Neuron (in vitro differentiated cells): ENCODE measurements around the gene CSDE1.
"Not testable (repeated sequence)": the region's sequence is repeated elsewhere in the genome, so short reads cannot be mapped to it uniquely, and the experiment has no call there.

ENCODE experiments used
- H2AFZ ChIP-seq: one replicate; pipeline ENCODE4 v1.6.1; 2013; ENCODE audit warnings: low read depth, mild to moderate bottlenecking, inconsistent platforms, low read length, moderate library complexity
- H3K27me3 ChIP-seq: one replicate; pipeline ENCODE4 v1.6.1; 2013; ENCODE audit warnings: low read length; ENCODE audit not compliant: insufficient read depth
- H3K36me3 ChIP-seq: one replicate; pipeline ENCODE4 v1.6.1; 2013; ENCODE audit warnings: low read length; ENCODE audit not compliant: insufficient read depth
- H3K4me1 ChIP-seq: one replicate; pipeline ENCODE4 v1.6.1; 2013; ENCODE audit warnings: low read length; ENCODE audit not compliant: insufficient read depth
- H3K4me3 ChIP-seq: 2 replicates; pipeline ENCODE4 v1.5.1; 2013; ENCODE audit warnings: mild to moderate bottlenecking, low read length, moderate library complexity
- H3K9me3 ChIP-seq: one replicate; pipeline ENCODE4 v1.6.1; 2013; ENCODE audit warnings: low read length

Gene CSDE1

GRCh38 chr1:114757455-114758255 lies at the start of gene CSDE1:
CSDE1 (minus strand) TSS chr1:114757984; CDS start chr1:114739890, 18,094 bp downstream.
- Histone ChIP-seq H3K27me3 (no peaks in the 10 kb centered on the region), H3K4me3 (peak within 1 kb of the TSS; percentile 80), H3K9me3 (no peaks in the 10 kb centered on the region), H3K4me1 (peaks cover 19% of the 10 kb centered on the region), H2AFZ (peak within 1 kb of the TSS; percentile 93), H3K36me3 (peaks cover 14% of the 10 kb centered on the region)

GRCh38 chr1:114804449-114804848 lies 46.7 kb upstream of the CSDE1 start:
- H3K36me3 ChIP-seq, H3K4me3 ChIP-seq, H3K4me1 ChIP-seq, H3K9me3 ChIP-seq, H3K27me3 ChIP-seq, H2AFZ ChIP-seq: not testable (repeated sequence)

- Histone ChIP-seq H3K36me3 (no peaks in the 10 kb centered on the region), H3K4me1 (no peaks in the 10 kb centered on the region), H2AFZ (no peak overlapping the region), H3K27me3 (no peaks in the 10 kb centered on the region), H3K9me3 (no peaks in the 10 kb centered on the region), H3K4me3 (no peak overlapping the region)
Measured at GRCh38 chr1:114803001-114803400, 45.2 kb upstream of the CSDE1 start.

- Histone ChIP-seq H3K27me3 (peaks cover 7% of the 10 kb centered on the region), H3K4me3 (no peak overlapping the region), H2AFZ (no peak overlapping the region), H3K9me3 (no peaks in the 10 kb centered on the region), H3K4me1 (no peaks in the 10 kb centered on the region), H3K36me3 (no peaks in the 10 kb centered on the region)
Measured at GRCh38 chr1:114794038-114794437, 36.3 kb upstream of the CSDE1 start.

- not testable (repeated sequence) for H3K4me1 ChIP-seq, H3K4me3 ChIP-seq, H3K27me3 ChIP-seq, H3K9me3 ChIP-seq, H3K36me3 ChIP-seq, H2AFZ ChIP-seq
Measured at GRCh38 chr1:114790581-114790980, 32.8 kb upstream of the CSDE1 start.

- not testable (repeated sequence) for H3K36me3 ChIP-seq, H2AFZ ChIP-seq, H3K4me3 ChIP-seq, H3K9me3 ChIP-seq, H3K4me1 ChIP-seq, H3K27me3 ChIP-seq
Measured at GRCh38 chr1:114786440-114786839, 28.7 kb upstream of the CSDE1 start.

GRCh38 chr1:114782476-114782875 lies 24.7 kb upstream of the CSDE1 start:
- Histone ChIP-seq H3K9me3 (no peaks in the 10 kb centered on the region), H3K27me3 (no peaks in the 10 kb centered on the region), H2AFZ (no peak overlapping the region), H3K4me1 (peaks cover 10% of the 10 kb centered on the region), H3K36me3 (peaks cover 12% of the 10 kb centered on the region), H3K4me3 (no peak overlapping the region)

- H3K27me3 ChIP-seq, result no peaks in the 10 kb centered on the region
- H3K36me3 ChIP-seq, result peaks cover 25% of the 10 kb centered on the region
- H3K4me1 ChIP-seq, result peaks cover 10% of the 10 kb centered on the region
- peak within 1 kb of the TSS; percentile 66 for H3K4me3 ChIP-seq
- no peaks in the 10 kb centered on the region for H3K9me3 ChIP-seq
- peak within 1 kb of the TSS; percentile 42 for H2AFZ ChIP-seq
Measured at GRCh38 chr1:114780344-114781226, 22.8 kb upstream of the CSDE1 start, which contains the start of gene SIKE1. SIKE1 (minus strand) TSS chr1:114780685; CDS start chr1:114780607, 78 bp downstream.

GRCh38 chr1:114779722-114780121 lies 21.9 kb upstream of the CSDE1 start:
- H3K9me3 ChIP-seq, result no peaks in the 10 kb centered on the region
- peak overlapping the region; percentile 66 for H3K4me3 ChIP-seq
- H3K36me3 ChIP-seq, result peaks cover 33% of the 10 kb centered on the region
- no peaks in the 10 kb centered on the region for H3K27me3 ChIP-seq
- peak overlapping the region; percentile 42 for H2AFZ ChIP-seq
- peaks cover 10% of the 10 kb centered on the region for H3K4me1 ChIP-seq

GRCh38 chr1:114776726-114777125 lies 18.9 kb upstream of the CSDE1 start:
- H3K36me3 ChIP-seq, result peaks cover 57% of the 10 kb centered on the region

GRCh38 chr1:114771992-114772391 lies 14.2 kb upstream of the CSDE1 start:
- H2AFZ ChIP-seq, result no peak overlapping the region
- H3K4me1 ChIP-seq, result no peaks in the 10 kb centered on the region
- H3K36me3 ChIP-seq, result peaks cover 52% of the 10 kb centered on the region
- H3K27me3 ChIP-seq, result no peaks in the 10 kb centered on the region
- no peak overlapping the region for H3K4me3 ChIP-seq
- H3K9me3 ChIP-seq, result no peaks in the 10 kb centered on the region

More at GRCh38 chr1:114776726-114777125, 18.9 kb upstream of the CSDE1 start:
- H3K27me3 ChIP-seq, H3K9me3 ChIP-seq, H2AFZ ChIP-seq, H3K4me3 ChIP-seq: not testable (repeated sequence)
- peaks cover 10% of the 10 kb centered on the region for H3K4me1 ChIP-seq

GRCh38 chr1:114770989-114771388 lies 13.2 kb upstream of the CSDE1 start:
- H2AFZ ChIP-seq, result no peak overlapping the region
- H3K4me3 ChIP-seq, result no peak overlapping the region
- H3K36me3 ChIP-seq, result peaks cover 45% of the 10 kb centered on the region
- no peaks in the 10 kb centered on the region for H3K27me3 ChIP-seq
- no peaks in the 10 kb centered on the region for H3K9me3 ChIP-seq
- no peaks in the 10 kb centered on the region for H3K4me1 ChIP-seq

- no peaks in the 10 kb centered on the region for H3K4me1 ChIP-seq
- H2AFZ ChIP-seq, result no peak overlapping the region
- H3K9me3 ChIP-seq, result no peaks in the 10 kb centered on the region
- no peaks in the 10 kb centered on the region for H3K27me3 ChIP-seq
- H3K36me3 ChIP-seq, result no peaks in the 10 kb centered on the region
- H3K4me3 ChIP-seq, result no peak overlapping the region
Measured at GRCh38 chr1:114764689-114765088, 6.9 kb upstream of the CSDE1 start.
